Activated CD4-positive, alpha-beta T cell treated with anti-CD3 and anti-CD28 coated beads, Interleukin-2, amount 10 ng/mL, durations not matched to agents 24 days and 14 days (primary cell): ENCODE results near the gene SHOC1. TPM values are rescaled to one million over a fixed set of nuclear protein-coding genes. Genes with fewer than 3 reads are reported as not detected.
"Not testable (repeated sequence)": the region's sequence is repeated elsewhere in the genome, so short reads cannot be mapped to it uniquely, and the experiment has no call there.

Experiments used
- DNase-seq: peaks from one replicate; pipeline ENCODE4 v3.0.0; 2022
- H3K27ac Mint-ChIP-seq: one replicate; pipeline ENCODE4 v1.8.0; 2022; ENCODE audit warnings: mild to moderate bottlenecking, mixed read lengths
- H3K27me3 Mint-ChIP-seq: one replicate; pipeline ENCODE4 v1.8.0; 2022; ENCODE audit warnings: mixed read lengths
- H3K36me3 Mint-ChIP-seq: one replicate; pipeline ENCODE4 v1.8.0; 2022; ENCODE audit warnings: low read depth, mild to moderate bottlenecking, mixed read lengths
- H3K4me1 Mint-ChIP-seq: one replicate; pipeline ENCODE4 v1.8.0; 2021; ENCODE audit warnings: mixed read lengths
- H3K4me3 Mint-ChIP-seq: one replicate; pipeline ENCODE4 v1.8.0; 2022; ENCODE audit warnings: mild to moderate bottlenecking, moderate library complexity, mixed read lengths
- H3K9me3 Mint-ChIP-seq: one replicate; pipeline ENCODE4 v1.8.0; 2021; ENCODE audit warnings: mixed read lengths
- intact Hi-C: fragments of 100-400 bp; cut with micrococcal nuclease; formaldehyde crosslinking; loops from one replicate; pipeline ENCODE4 v1.15.1; 2023
- total RNA-seq: library from RNA; stranded (reverse); gene quantifications from 2 replicates; pipeline ENCODE4 v1.2.3, GENCODE V29; 2022

The SHOC1 gene
- total RNA-seq, 1 donor from 2014 or later = not detected

DNA sequence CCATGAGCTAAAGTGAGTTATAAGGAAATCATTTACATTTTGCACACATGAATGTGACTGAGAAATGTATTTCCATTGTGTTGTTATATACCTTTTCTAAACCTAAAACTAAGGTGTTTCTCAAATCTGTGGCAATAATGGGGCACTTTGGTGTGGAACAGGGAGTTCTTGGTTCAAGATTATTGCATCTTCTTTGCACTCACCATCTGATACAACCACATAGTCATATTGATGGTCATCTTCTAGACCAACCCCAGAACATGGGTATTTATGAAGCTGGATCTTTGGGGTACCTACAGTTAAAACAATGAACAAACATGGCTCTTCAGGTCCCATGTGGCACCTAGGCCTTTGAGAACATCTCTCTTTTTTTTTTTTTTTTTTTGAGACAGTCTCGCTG lies 24.6 kb upstream of the SHOC1 start:
- no peak overlapping the region for H3K4me3 Mint-ChIP-seq
- no peak for DNase-seq

DNA sequence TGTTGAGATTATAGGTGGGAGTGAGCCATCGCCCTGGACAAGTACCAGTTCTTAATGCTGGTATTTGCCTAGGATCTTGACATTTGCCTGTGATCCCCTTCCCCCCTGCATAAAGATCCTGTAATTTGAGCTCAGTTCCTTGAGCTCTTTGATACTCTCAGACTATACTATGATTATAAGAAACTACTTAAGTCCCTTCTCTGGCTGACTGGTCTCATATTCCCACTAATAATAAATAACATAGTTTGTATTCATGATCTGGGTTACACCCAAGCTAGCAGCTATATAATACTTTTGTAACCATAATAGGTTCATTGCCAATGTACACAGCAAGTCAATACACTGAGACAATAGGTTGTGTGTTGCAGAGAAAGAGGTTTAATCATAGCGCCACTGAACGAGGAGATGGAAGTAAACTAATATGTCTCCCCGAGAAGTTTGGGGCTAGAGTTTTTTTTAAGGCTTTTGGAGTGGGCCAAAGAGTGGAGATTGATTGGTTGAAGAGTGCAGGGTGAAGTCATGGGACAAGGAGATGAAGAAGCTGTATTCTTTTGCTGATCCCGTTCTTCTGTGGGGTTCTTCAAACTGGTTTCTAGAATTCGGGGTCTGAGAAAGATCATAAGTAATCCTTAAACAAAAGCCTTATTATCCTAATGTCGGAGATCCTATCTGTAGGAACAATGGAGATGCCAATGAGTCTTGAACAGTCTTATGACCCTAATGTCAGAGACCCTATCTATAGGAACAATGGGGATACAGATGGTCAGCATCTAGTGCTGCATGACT lies 20.7 kb upstream of the SHOC1 start:
- Mint-ChIP-seq H3K27ac (no peak overlapping the region), H3K27me3 (no peaks in the 10 kb centered on the region), H3K36me3 (no peaks in the 10 kb centered on the region), H3K9me3 (no peaks in the 10 kb centered on the region), H3K4me1 (no peaks in the 10 kb centered on the region), H3K4me3 (no peak overlapping the region)
- intact Hi-C loops = no loop called here
- DNase-seq = no peak

More for the DNA sequence above, 24.6 kb upstream of the SHOC1 start:
- Mint-ChIP-seq H3K27ac (no peak overlapping the region), H3K27me3 (peaks cover 2% of the 10 kb centered on the region), H3K9me3 (no peaks in the 10 kb centered on the region), H3K36me3 (no peaks in the 10 kb centered on the region), H3K4me1 (no peaks in the 10 kb centered on the region)
- intact Hi-C loops = no loop called here

DNA sequence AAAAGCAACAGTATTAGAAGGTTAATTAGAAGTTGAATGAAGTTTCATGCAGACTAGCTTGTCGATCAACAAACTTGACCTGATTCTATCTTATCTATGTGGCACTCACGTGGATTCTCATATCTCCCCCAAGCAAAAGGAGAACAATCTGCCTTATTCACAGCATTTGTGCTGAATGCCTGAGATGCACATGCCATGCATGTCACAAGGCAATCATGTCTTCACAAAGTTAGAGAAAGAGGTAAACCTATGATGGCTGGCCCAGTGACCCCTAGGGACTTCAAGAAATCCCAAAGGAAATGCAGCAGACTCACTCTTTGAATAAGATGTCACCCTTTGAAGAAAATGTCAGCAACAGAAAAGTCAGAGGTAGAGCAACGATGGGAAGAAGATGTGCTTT lies 17.6 kb upstream of the SHOC1 start:
- no peak overlapping the region for H3K4me3 Mint-ChIP-seq
- no peak overlapping the region for H3K27ac Mint-ChIP-seq
- intact Hi-C loops = no loop called here
- DNase-seq = no peak
- H3K36me3 Mint-ChIP-seq = no peaks in the 10 kb centered on the region
- H3K9me3 Mint-ChIP-seq = no peaks in the 10 kb centered on the region
- H3K4me1 Mint-ChIP-seq = no peaks in the 10 kb centered on the region
- no peaks in the 10 kb centered on the region for H3K27me3 Mint-ChIP-seq

DNA sequence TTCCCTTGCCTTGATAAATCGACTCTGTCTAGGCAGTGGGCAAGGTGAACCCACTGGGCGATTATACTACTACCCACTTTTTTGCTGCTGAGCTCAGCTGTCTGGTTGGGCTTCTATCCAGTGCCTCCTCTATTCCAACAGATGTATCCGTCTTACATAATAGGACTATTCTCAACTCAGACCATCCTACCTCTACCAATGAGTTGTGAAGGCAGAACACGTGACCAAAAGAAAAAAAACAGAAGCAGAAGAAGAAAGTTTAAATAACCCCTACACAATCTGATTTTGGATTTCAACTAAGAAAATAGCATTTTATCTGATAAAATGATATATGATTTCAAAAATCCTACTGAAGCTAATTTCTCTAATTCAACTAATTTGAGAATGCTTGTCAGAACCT lies 16.2 kb upstream of the SHOC1 start:
- intact Hi-C loops = no loop called here
- Mint-ChIP-seq H3K4me1 (peaks cover 1% of the 10 kb centered on the region), H3K27ac (no peak overlapping the region), H3K27me3 (no peaks in the 10 kb centered on the region), H3K4me3 (no peak overlapping the region), H3K9me3 (no peaks in the 10 kb centered on the region), H3K36me3 (no peaks in the 10 kb centered on the region)
- DNase-seq = no peak

DNA sequence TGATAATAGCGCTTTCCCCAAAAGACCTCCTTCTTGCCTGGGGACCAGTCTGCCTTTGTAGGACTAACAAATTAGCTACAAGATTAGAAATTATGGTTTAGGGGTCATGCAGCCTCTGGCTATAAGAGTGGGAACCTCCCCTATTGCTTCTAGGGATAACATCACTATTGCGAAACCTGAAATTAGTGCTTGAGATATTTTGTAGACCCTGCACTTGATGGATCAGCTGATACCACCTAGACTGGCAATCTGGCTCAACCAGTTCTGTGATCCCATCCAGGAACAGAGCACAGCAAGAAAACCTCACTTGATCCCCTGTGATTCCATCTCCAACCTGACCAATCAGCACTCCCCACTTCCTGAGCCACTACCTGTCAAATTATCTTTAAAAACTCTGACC lies 15.7 kb upstream of the SHOC1 start:
- H3K27me3 Mint-ChIP-seq, H3K27ac Mint-ChIP-seq, H3K4me1 Mint-ChIP-seq, H3K36me3 Mint-ChIP-seq, H3K4me3 Mint-ChIP-seq, intact Hi-C loops, DNase-seq, H3K9me3 Mint-ChIP-seq: not testable (repeated sequence)

DNA sequence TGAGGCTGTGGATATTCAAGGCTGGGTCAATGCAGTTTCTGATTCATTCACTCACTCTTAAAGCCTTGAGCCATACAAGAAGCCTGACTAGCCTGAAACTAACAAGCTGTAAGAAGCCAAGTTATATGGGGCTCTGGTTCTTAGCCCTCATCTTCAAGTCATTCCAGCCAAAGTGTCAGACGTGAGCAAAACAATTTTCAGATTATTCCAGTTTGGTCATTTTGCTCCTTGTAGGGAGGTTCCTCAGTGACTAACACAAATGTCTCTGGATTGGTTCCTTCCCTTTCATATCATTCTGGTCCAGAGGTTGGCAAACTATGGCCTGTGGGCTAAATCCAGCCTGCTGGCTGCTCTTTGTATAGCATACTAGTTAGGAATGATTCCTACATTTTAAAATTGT lies 12.5 kb upstream of the SHOC1 start:
- Mint-ChIP-seq H3K9me3 (no peaks in the 10 kb centered on the region), H3K36me3 (no peaks in the 10 kb centered on the region), H3K27me3 (no peaks in the 10 kb centered on the region), H3K4me1 (peaks cover 10% of the 10 kb centered on the region), H3K27ac (no peak overlapping the region), H3K4me3 (no peak overlapping the region)
- DNase-seq = no peak
- intact Hi-C loops = no loop called here

DNA sequence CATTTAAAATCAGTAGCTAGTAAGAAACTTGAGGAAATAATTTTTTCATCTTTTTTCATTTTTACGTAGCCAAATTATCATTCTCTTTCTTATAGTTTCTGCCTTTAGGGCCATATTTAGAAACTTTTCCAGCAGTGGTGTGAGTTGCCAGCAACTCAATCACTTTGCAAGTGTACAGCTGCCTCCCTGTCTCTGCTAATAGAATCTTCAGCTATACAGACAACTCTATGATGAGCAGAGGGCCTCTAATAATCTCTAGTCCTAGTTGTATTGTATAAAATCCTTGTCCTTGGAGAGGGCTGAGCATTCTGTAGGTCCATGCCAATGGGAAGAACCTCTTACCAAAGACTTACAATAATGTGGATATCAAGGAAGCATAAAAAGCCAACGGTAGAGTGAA lies 11.5 kb upstream of the SHOC1 start:
- Mint-ChIP-seq H3K4me3 (no peak overlapping the region), H3K36me3 (no peaks in the 10 kb centered on the region), H3K9me3 (no peaks in the 10 kb centered on the region), H3K27ac (no peak overlapping the region), H3K4me1 (peaks cover 10% of the 10 kb centered on the region), H3K27me3 (no peaks in the 10 kb centered on the region)
- DNase-seq = no peak
- intact Hi-C loops = no loop called here

DNA sequence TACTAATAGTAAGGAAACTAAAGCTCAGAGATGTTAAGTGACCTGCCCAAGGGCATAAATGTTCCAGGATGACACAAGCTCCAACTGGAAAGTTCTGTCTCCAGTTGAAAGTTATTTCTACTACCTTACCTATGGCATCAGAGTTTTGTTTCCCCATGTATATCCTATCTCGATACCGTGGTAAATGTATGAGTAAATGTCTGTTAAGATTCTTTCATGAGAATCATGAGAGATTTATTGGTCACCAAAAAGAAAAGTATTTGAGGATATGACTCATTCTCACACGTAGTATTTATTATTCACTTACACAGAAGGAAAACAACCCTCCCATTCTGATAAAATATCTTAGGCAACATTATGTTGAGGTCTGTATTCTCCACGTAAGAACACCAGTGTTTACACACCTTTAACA lies 11.1 kb upstream of the SHOC1 start:
- no peaks in the 10 kb centered on the region for H3K9me3 Mint-ChIP-seq
- no peaks in the 10 kb centered on the region for H3K36me3 Mint-ChIP-seq
- intact Hi-C loops = no loop called here
- no peak overlapping the region for H3K27ac Mint-ChIP-seq
- no peak for DNase-seq
- H3K4me3 Mint-ChIP-seq = no peak overlapping the region
- peaks cover 10% of the 10 kb centered on the region for H3K4me1 Mint-ChIP-seq
- H3K27me3 Mint-ChIP-seq = no peaks in the 10 kb centered on the region

DNA sequence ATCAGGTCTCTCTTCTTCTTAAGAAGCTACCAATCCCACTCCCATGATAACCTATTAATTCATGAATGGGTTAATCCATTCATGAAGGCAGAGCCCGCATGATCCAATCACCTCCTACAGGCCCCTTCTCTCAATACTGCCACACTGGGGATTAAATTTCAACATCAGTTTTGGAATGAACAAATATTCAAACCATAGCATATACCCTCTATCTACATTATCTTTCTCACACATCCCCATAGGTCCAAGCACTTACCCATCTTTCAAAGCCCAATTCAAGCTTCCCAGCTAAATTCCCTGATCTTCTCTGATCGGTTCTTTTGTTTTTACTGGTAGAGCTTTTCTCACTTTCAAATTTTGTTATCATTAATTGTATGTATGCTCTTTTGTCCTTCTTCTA lies 10.5 kb upstream of the SHOC1 start:
- no peak for DNase-seq
- Mint-ChIP-seq H3K36me3 (no peaks in the 10 kb centered on the region), H3K27me3 (no peaks in the 10 kb centered on the region), H3K4me3 (no peak overlapping the region), H3K9me3 (no peaks in the 10 kb centered on the region), H3K4me1 (peaks cover 10% of the 10 kb centered on the region), H3K27ac (no peak overlapping the region)
- intact Hi-C loops = no loop called here

DNA sequence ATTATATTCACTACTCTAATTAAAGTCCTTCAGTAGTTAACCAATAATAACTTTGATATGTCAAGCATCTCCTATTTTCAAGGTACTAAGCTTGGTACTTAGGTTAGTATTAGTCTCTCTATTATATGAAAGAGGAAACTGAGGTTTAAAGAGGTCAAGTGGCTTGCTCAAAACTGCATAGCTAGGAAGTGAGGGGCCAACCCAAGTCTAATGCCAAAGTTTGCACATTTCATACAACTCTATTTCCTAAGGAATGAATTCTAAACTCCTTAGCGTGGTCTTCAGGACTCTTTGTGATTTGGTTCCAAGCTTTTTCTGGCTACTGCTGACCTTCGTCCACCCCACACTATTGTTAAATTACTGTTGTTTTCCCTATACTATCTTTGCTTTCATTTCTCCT lies 9.9 kb upstream of the SHOC1 start:
- H3K4me1 Mint-ChIP-seq = peaks cover 10% of the 10 kb centered on the region
- no peaks in the 10 kb centered on the region for H3K27me3 Mint-ChIP-seq
- H3K36me3 Mint-ChIP-seq = no peaks in the 10 kb centered on the region
- no peaks in the 10 kb centered on the region for H3K9me3 Mint-ChIP-seq
- H3K27ac Mint-ChIP-seq = no peak overlapping the region
- DNase-seq = no peak
- intact Hi-C loops = loop anchor here (1.0 kb wide), 1 partner anchor 233 kb away; no protein-coding TSS in a partner anchor
- H3K4me3 Mint-ChIP-seq = no peak overlapping the region

DNA sequence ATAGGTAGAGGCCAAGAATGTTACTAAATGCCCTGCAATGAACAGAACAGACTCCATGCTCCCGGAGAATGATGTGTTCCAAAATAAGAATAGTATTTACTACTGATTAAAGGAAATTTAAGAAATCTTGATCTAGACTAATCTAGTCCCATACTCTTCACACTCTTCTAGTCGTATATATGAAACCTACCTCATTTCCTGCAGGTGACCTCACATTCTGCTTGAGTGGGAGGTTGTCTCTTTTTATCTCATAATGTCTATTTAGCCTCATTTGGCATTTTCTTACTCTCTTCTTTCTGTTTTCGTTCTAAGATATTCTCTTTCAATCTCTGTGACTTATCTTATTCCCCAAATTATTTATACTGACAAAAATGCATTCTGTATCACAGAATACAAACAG lies 9.2 kb upstream of the SHOC1 start:
- H3K9me3 Mint-ChIP-seq = no peaks in the 10 kb centered on the region
- H3K27ac Mint-ChIP-seq = peak overlapping the region; percentile 61

DNA sequence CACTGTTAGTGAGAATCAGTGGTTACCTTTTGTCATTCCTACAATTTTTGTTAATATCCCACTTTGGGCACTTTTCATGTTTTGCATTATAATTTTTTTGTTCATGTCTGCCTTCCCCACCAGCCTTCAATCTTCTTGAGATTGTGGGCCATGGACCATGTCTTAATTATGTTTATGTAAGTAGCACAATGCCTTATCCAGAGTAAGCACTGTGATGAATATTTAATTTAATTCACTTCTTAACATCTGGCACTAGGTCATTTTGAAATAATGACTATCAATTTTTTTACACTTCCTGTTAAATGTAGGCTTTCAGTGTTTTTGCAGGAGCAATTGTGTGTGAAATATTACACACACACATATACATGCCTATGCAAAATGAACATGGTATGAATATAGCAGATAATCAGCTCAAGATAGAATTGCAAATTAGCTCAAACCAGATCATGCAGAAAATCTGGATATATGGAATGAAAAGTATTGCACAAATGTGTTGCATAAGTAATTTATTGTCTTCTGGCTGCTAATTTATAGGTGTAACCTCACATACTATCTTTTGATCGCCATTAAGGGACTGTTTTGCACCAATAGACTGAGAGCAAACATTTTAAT lies 5.3 kb upstream of the SHOC1 start:
- H3K27ac Mint-ChIP-seq = no peak overlapping the region
- H3K4me3 Mint-ChIP-seq = no peak overlapping the region
- no peaks in the 10 kb centered on the region for H3K9me3 Mint-ChIP-seq
- H3K4me1 Mint-ChIP-seq = peaks cover 8% of the 10 kb centered on the region
- H3K27me3 Mint-ChIP-seq = no peaks in the 10 kb centered on the region
- intact Hi-C loops = no loop called here
- H3K36me3 Mint-ChIP-seq = no peaks in the 10 kb centered on the region
- no peak for DNase-seq

More for the DNA sequence above, 9.2 kb upstream of the SHOC1 start:
- Mint-ChIP-seq H3K4me1 (peaks cover 10% of the 10 kb centered on the region), H3K36me3 (no peaks in the 10 kb centered on the region), H3K27me3 (no peaks in the 10 kb centered on the region), H3K4me3 (peak overlapping the region; percentile 9)
- no peak for DNase-seq
- intact Hi-C loops = loop anchor here (1.0 kb wide), 1 partner anchor 233 kb away; no protein-coding TSS in a partner anchor

DNA sequence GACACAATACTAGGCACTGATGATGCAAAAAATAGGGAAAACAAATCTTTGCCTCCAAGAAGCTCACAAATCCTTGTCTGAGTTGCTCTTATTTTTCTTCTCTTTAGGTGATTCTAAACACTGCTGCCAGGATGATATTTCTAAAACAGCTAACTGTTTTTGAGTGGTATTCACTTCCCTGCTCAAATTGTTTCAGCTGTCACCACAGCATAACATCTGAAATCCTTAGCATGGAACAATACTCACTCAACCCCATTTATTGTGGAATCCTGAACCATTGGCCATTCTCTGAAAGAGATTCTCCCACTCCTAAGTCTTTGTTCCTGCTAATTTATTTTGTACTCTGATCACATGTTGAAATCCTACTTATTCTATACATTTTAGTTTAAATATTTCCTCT lies 4.8 kb upstream of the SHOC1 start:
- Mint-ChIP-seq H3K4me3 (no peak overlapping the region), H3K9me3 (no peaks in the 10 kb centered on the region), H3K36me3 (no peaks in the 10 kb centered on the region), H3K27me3 (no peaks in the 10 kb centered on the region), H3K27ac (no peak overlapping the region), H3K4me1 (peaks cover 8% of the 10 kb centered on the region)
- intact Hi-C loops = no loop called here
- DNase-seq = no peak

DNA sequence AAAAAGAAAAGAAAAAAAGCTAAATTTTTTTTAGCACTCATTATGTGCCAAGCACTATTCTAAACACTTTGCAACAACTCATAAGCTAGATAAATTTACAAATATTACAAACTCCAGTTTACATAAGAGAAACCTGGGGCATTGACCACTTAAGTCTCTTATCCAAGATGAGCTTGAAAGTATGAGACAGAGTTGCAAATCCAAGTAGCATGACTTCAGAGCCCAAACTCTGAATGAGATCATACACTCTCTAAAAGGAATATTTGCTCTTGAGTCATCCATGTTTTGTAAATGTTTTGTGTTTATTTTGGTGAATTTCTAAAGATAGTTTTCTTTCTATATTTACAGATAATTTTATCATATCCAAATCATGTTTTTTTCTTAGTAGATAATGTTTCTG lies 4.0 kb upstream of the SHOC1 start:
- intact Hi-C loops = no loop called here
- no peaks in the 10 kb centered on the region for H3K36me3 Mint-ChIP-seq
- H3K4me1 Mint-ChIP-seq = peaks cover under 1% of the 10 kb centered on the region
- H3K27me3 Mint-ChIP-seq = no peaks in the 10 kb centered on the region
- no peaks in the 10 kb centered on the region for H3K9me3 Mint-ChIP-seq
- no peak overlapping the region for H3K27ac Mint-ChIP-seq
- H3K4me3 Mint-ChIP-seq = no peak overlapping the region
- DNase-seq = no peak

DNA sequence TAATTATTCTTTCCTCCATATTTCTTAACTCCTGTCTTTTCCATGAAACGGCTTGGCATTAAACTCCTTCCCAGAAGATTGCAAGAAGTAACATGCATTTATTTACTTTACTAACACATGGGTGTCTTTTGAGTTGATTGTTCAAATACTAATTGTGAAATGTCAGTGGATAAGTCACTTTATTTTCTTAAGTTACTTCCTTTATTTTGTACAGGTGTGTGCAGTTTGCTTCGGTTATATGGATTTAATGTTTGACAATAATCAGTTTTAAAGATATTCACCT lies 761 bp upstream of the SHOC1 start:
- intact Hi-C loops = no loop called here
- Mint-ChIP-seq H3K9me3 (no peaks in the 10 kb centered on the region), H3K27me3 (no peaks in the 10 kb centered on the region), H3K4me1 (no peaks in the 10 kb centered on the region), H3K4me3 (no peak overlapping the region), H3K36me3 (no peaks in the 10 kb centered on the region), H3K27ac (no peak overlapping the region)
- no peak for DNase-seq
